GM21737 (cell line): ENCODE measurements around the gene ECE1.

Experiments used
- ATAC-seq: cut with Tn5 transposase; IDR thresholded peaks from one replicate; pipeline ENCODE4 v1.9.1; 2021; ENCODE audit warnings: mild to moderate bottlenecking, moderate library complexity; ENCODE audit not compliant: unreplicated experiment

ECE1 gene

GRCh38 chr1:21325731-21326387, 35.6 kb upstream of the ECE1 start:
- ATAC-seq: no peak

GRCh38 chr1:21325231-21325718, 35.0 kb upstream of the ECE1 start:
- ATAC-seq: no peak

GRCh38 chr1:21324368-21325141, 34.3 kb upstream of the ECE1 start:
- ATAC-seq: no peak

GRCh38 chr1:21323091-21323490, 32.8 kb upstream of the ECE1 start:
- no peak for ATAC-seq

- ATAC-seq: no peak
Observed at GRCh38 chr1:21322681-21323016, 32.4 kb upstream of the ECE1 start.

GRCh38 chr1:21321963-21322680, 31.9 kb upstream of the ECE1 start:
- no peak for ATAC-seq

GRCh38 chr1:21320410-21321108, 30.3 kb upstream of the ECE1 start:
- no peak for ATAC-seq

GRCh38 chr1:21319447-21320407, 29.5 kb upstream of the ECE1 start:
- ATAC-seq: no peak

GRCh38 chr1:21318714-21319159, 28.5 kb upstream of the ECE1 start:
- ATAC-seq: no peak

- no peak for ATAC-seq
Observed at GRCh38 chr1:21318057-21318713, 27.9 kb upstream of the ECE1 start.

- no peak for ATAC-seq
Observed at GRCh38 chr1:21317690-21318043, 27.4 kb upstream of the ECE1 start.

- ATAC-seq: no peak
Observed at GRCh38 chr1:21317035-21317689, 26.9 kb upstream of the ECE1 start.

GRCh38 chr1:21314743-21315396, 24.6 kb upstream of the ECE1 start:
- no peak for ATAC-seq

GRCh38 chr1:21313886-21314721, 23.8 kb upstream of the ECE1 start:
- ATAC-seq: no peak

GRCh38 chr1:21313203-21313885, 23.1 kb upstream of the ECE1 start:
- no peak for ATAC-seq

GRCh38 chr1:21312407-21312992, 22.2 kb upstream of the ECE1 start:
- ATAC-seq: no peak

- ATAC-seq: no peak
Observed at GRCh38 chr1:21311016-21311415, 20.8 kb upstream of the ECE1 start.
